ACHN (cell line): ENCODE data around the gene EFNB1.
A peak's percentile ranks its signal among the peaks of the same experiment; 100 is the strongest.
"Not testable (repeated sequence)": the region's sequence is repeated elsewhere in the genome, so short reads cannot be mapped to it uniquely, and the experiment has no call there.

ENCODE experiments used
- DNase-seq: peaks from one replicate; pipeline ENCODE4 v3.0.0-alpha.2; 2015
- in situ Hi-C: cut with HindIII; loops from 2 replicates; pipeline ENCODE4 v1.10.0; 2017; ENCODE audit warnings: low sequenced_read_pairs, low pct_ligation_motif_present, low pct_unique_long_range_greater_than_20kb

EFNB1 gene

GRCh38 chrX:68828740-68829581, at the start of gene EFNB1:
TSS of gene EFNB1 (plus strand) at chrX:68829021. CDS start at chrX:68829777, 756 bp downstream.
- peak; percentile 86 for DNase-seq
- in situ Hi-C loops, result no loop called here

- DNase-seq, in situ Hi-C loops: not testable (repeated sequence)
Measured at GRCh38 chrX:68781295-68781694, 47.5 kb upstream of the EFNB1 start.

- in situ Hi-C loops, result no loop called here
- no peak for DNase-seq
Measured at GRCh38 chrX:68784816-68785215, 44.0 kb upstream of the EFNB1 start.

- DNase-seq, in situ Hi-C loops: not testable (repeated sequence)
Measured at GRCh38 chrX:68786581-68786980, 42.2 kb upstream of the EFNB1 start.

GRCh38 chrX:68789966-68790365, 38.9 kb upstream of the EFNB1 start:
- in situ Hi-C loops, result no loop called here
- no peak for DNase-seq

GRCh38 chrX:68792083-68792482, 36.7 kb upstream of the EFNB1 start:
- DNase-seq, result no peak
- in situ Hi-C loops, result no loop called here

- in situ Hi-C loops, result no loop called here
- no peak for DNase-seq
Measured at GRCh38 chrX:68794461-68794860, 34.4 kb upstream of the EFNB1 start.

GRCh38 chrX:68795741-68796140, 33.1 kb upstream of the EFNB1 start:
- no peak for DNase-seq
- in situ Hi-C loops, result no loop called here

GRCh38 chrX:68798400-68798799, 30.4 kb upstream of the EFNB1 start:
- in situ Hi-C loops, DNase-seq: not testable (repeated sequence)

GRCh38 chrX:68801737-68802290, 27.0 kb upstream of the EFNB1 start:
- in situ Hi-C loops, result no loop called here
- no peak for DNase-seq

GRCh38 chrX:68807818-68808217, 21.0 kb upstream of the EFNB1 start:
- in situ Hi-C loops, result no loop called here
- DNase-seq, result peak; percentile 16

- DNase-seq, result no peak
- in situ Hi-C loops, result no loop called here
Measured at GRCh38 chrX:68808686-68809357, 20.0 kb upstream of the EFNB1 start.

GRCh38 chrX:68820476-68821110, 8.2 kb upstream of the EFNB1 start:
- in situ Hi-C loops, result no loop called here

GRCh38 chrX:68821616-68822015, 7.2 kb upstream of the EFNB1 start:
- in situ Hi-C loops, result no loop called here
- no peak for DNase-seq

More at GRCh38 chrX:68820476-68821110, 8.2 kb upstream of the EFNB1 start:
- no peak for DNase-seq

GRCh38 chrX:68822641-68823410, 6.0 kb upstream of the EFNB1 start:
- in situ Hi-C loops, result no loop called here
- DNase-seq, result peak; percentile 20

- DNase-seq, result no peak
Measured at GRCh38 chrX:68823413-68824151, 5.2 kb upstream of the EFNB1 start.

GRCh38 chrX:68824152-68824433, 4.7 kb upstream of the EFNB1 start:
- DNase-seq, result no peak
- in situ Hi-C loops, result no loop called here

More at GRCh38 chrX:68823413-68824151, 5.2 kb upstream of the EFNB1 start:
- in situ Hi-C loops, result no loop called here

- in situ Hi-C loops, result no loop called here
- DNase-seq, result no peak
Measured at GRCh38 chrX:68824565-68825125, 4.2 kb upstream of the EFNB1 start.
